ENCODE results near the gene ZNF32. TPM values are rescaled to one million over a fixed set of nuclear protein-coding genes. Genes with fewer than 3 reads are reported as not detected.

ZNF32 gene
- total RNA-seq, 1 experiment from 2014 or later: 14.6 TPM

DNA sequence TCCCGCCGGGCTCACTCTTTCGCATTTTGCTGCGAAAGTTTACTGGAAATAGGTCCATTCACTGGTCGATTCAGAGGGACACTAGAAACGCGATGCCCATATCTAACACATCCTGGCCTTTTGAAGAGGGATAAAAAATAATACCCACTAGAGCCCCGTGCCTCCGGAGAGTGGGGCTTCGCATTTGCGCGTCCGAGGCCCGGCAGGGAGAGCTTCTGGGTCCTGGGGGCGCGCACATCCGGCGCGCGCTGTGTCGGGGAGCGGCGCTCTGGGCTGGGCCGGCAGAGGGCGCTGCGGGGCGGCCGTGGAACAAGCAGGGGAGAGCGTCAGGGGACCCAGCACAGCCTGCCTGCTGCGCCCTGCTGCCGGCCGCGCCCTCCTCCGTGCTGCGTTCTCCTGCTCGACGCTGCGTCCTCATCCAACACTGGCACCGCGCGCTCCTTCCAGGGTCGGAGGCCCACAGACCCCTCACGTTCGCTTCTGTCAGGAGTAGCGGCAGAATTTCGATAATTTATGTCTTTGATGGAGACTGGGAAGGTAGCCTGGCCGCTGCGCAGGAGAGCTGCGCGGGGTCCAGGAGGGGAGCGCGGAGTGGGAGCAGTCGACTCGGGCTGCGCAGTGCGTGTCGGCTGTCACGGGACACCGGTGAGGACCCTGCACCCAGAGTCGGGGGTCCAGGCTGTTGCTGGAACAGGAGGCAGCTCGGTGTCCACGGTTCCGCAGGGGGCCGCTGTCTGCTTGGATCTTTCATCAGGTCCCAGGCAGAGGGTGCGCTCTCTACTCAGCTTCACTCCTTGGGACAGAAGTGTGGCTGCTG, 41.5 kb upstream of the ZNF32 start:
- Histone ChIP-seq H2BK12ac (ENCODE audit: insufficient read length, low read depth, low read length) (no peak overlapping the region), H3K4me2 (ENCODE audit: insufficient read depth, insufficient read length, low read length) (peak overlapping the region; percentile 43), H3K27me3 (ENCODE audit: insufficient read depth, low read length) (peaks cover 7% of the 10 kb centered on the region; the same call in 1 of the 2 replicates), H3K79me1 (ENCODE audit: insufficient read depth, low read depth, low read length, poor library complexity, severe bottlenecking) (no peaks in the 10 kb centered on the region), H4K91ac (ENCODE audit: insufficient read length, low read depth, low read length) (no peak overlapping the region), H2BK120ac (ENCODE audit: low read depth, low read length, poor library complexity, severe bottlenecking) (no peak overlapping the region), H2BK15ac (ENCODE audit: low read depth, low read length) (no peak overlapping the region), H3K9me3 (ENCODE audit: control insufficient read depth, low read depth, low read length) (no peaks in the 10 kb centered on the region), H2AFZ (ENCODE audit: low read length) (peak overlapping the region; percentile 2), H2BK20ac (ENCODE audit: low read depth, low read length, poor library complexity, severe bottlenecking) (no peak overlapping the region), H4K5ac (ENCODE audit: insufficient read length, low read depth, low read length) (no peak overlapping the region), H3K9ac (ENCODE audit: extremely low read depth, insufficient read length, low read length) (no peak overlapping the region), H3K27ac (ENCODE audit: insufficient read length, low read depth, low read length) (no peak overlapping the region), H3K56ac (ENCODE audit: insufficient read length, low read depth, low read length) (no peak overlapping the region), H2BK5ac (ENCODE audit: insufficient read length, low read length) (no peak overlapping the region), H3K4me1 (ENCODE audit: insufficient read depth, low read length) (no peaks in the 10 kb centered on the region), H3K18ac (ENCODE audit: insufficient read length, low read depth, low read length) (peak overlapping the region; percentile 8), H4K8ac (replicated peaks; ENCODE audit: insufficient read length, low read depth, low read length) (no peak overlapping the region), H3K79me2 (ENCODE audit: insufficient read depth, low read length) (no peaks in the 10 kb centered on the region), H3K4ac (ENCODE audit: low read depth, low read length) (no peak overlapping the region), H3T11ph (ENCODE audit: low read length) (no peak overlapping the region), H3K23ac (ENCODE audit: insufficient read length, low read depth, low read length) (no peak overlapping the region), H3K23me2 (ENCODE audit: insufficient read length, low read depth, low read length, poor library complexity, severe bottlenecking) (peaks cover 5% of the 10 kb centered on the region), H4K20me1 (ENCODE audit: control insufficient read depth, insufficient read depth, insufficient read length) (no peaks in the 10 kb centered on the region), H2AK5ac (ENCODE audit: insufficient read length, low read length) (no peak overlapping the region), H3K14ac (ENCODE audit: insufficient read depth, low read length) (no peak overlapping the region)
- peak; percentile 84 for DNase-seq
- Mint-ChIP-seq H3K4me1 (peaks cover 3 to 5% of the 10 kb centered on the region in 2 experiments; a peak in 2 of 4 replicates), H3K27ac (no peak overlapping the region), H3K9me3 (no peaks in the 10 kb centered on the region), H3K4me3 (peak overlapping the region; percentile 77 to 88), H3K27me3 (ENCODE audit: low read depth) (peaks cover 75% of the 10 kb centered on the region), H3K36me3 (ENCODE audit: insufficient read depth in 1 of 3, low read depth in 3 of 3) (no peaks in the 10 kb centered on the region)
- WGBS (ENCODE audit: extremely low coverage, insufficient read length, low lambda C conversion rate): no CpG with 5 or more reads among the region's 65 CpGs
- TF ChIP-seq CTCF (conservative IDR thresholded peaks at IDR 0.05): peak; percentile 97

Data from H9 (cell line).